ENCODE results near the gene MTERF4.

Gene MTERF4

DNA sequence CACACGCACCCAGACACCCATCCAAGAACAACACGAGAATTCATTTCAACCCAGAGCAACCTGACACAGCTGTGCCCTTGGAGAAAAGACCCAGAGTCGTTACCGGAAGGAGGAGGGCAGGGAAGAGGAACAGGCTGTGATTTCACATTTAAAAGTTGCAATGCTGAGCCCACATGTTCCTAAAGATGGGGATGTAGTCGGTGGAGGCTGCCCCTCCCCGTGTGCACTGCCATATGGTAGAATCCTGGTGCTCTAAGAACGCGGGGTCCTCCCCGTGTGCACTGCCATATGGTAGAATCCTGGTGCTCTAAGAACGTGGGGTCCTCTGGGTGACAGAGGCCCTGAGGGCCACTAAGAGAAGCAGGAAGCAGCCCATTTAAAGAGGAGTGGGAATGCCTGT, 10.9 kb downstream of the MTERF4 start:
- H3K27me3 ChIP-seq (replicated peaks): no peaks in the 10 kb centered on the region
- H3K4me3 ChIP-seq (ENCODE audit: low read depth, low read length): no peak overlapping the region
- in situ Hi-C loops (cut with HindIII; ENCODE audit: low pct_ligation_motif_present, low sequenced_read_pairs): loop anchor here (25.0 kb wide), 1 partner anchor 254 kb away; no protein-coding TSS in a partner anchor
- TF ChIP-seq, protein P1, sequence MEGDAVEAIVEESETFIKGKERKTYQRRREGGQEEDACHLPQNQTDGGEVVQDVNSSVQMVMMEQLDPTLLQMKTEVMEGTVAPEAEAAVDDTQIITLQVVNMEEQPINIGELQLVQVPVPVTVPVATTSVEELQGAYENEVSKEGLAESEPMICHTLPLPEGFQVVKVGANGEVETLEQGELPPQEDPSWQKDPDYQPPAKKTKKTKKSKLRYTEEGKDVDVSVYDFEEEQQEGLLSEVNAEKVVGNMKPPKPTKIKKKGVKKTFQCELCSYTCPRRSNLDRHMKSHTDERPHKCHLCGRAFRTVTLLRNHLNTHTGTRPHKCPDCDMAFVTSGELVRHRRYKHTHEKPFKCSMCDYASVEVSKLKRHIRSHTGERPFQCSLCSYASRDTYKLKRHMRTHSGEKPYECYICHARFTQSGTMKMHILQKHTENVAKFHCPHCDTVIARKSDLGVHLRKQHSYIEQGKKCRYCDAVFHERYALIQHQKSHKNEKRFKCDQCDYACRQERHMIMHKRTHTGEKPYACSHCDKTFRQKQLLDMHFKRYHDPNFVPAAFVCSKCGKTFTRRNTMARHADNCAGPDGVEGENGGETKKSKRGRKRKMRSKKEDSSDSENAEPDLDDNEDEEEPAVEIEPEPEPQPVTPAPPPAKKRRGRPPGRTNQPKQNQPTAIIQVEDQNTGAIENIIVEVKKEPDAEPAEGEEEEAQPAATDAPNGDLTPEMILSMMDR (IDR thresholded peaks at IDR 0.05; ENCODE audit: low read depth, low read length, missing control alignments): no peak
- peaks cover 46% of the 10 kb centered on the region for H3K36me3 ChIP-seq (replicated peaks)
- no peak for DNase-seq
- H3K27ac ChIP-seq: no peak overlapping the region

DNA sequence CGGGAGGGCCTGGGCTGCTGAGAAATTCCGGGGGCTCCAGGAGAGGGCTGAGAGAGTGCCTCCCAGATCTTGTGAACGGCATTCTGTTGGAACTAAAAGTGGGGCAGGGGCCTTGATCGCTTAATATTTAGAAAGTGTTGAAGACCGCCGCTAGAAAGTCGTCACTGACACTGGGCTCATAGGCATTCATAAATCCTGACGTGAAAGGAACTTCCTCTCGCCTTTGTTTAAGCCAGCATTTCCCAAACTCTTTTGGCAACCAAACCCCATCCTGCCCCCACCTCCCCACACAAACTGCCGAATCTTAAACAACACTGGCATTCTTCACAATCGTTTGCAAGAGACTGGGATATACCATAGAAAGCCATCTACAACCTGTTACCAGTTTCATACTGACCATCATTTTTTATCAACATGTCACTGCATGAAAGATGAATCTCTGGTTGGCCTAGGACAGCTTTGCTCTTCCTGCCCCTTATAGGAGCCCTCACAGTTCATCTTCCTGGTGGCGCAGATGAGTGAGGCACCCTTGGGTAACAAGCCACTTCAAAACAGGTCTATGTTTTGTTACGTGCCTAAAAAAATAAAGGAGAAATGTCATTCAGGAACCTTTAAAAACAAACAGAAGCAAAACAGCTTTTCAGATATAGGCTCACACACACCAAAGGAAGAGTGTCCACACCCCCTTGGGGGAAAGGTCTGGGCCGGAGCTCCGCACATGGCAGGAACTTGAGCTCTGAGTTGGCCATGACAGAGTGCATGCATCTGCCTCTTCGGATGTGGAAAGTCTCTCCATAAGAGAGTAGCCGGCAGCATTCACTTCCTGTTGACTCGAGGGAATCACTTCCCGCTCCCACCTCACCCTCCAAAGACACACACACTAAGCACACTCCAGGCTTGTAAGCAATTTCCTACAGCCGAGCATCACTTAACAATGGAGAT, 13.0 kb downstream of the MTERF4 start:
- H3K27ac ChIP-seq: no peak overlapping the region
- TF ChIP-seq, protein P1 (IDR thresholded peaks at IDR 0.05; ENCODE audit: low read depth, low read length, missing control alignments): no peak
- no peaks in the 10 kb centered on the region for H3K27me3 ChIP-seq (replicated peaks)
- H3K4me3 ChIP-seq (ENCODE audit: low read depth, low read length): no peak overlapping the region
- peaks cover 38% of the 10 kb centered on the region for H3K36me3 ChIP-seq (replicated peaks)
- in situ Hi-C loops (cut with HindIII; ENCODE audit: low pct_ligation_motif_present, low sequenced_read_pairs): loop anchor here (25.0 kb wide), 1 partner anchor 252 kb away; no protein-coding TSS in a partner anchor
- no peak for DNase-seq

GRCh38 chr2:241088376-241088775, 13.7 kb downstream of the MTERF4 start:
- Histone ChIP-seq H3K4me3 (ENCODE audit: low read depth, low read length) (no peak overlapping the region), H3K27me3 (replicated peaks) (no peaks in the 10 kb centered on the region), H3K27ac (no peak overlapping the region), H3K36me3 (replicated peaks) (peaks cover 38% of the 10 kb centered on the region)
- TF ChIP-seq, protein P1 (IDR thresholded peaks at IDR 0.05; ENCODE audit: low read depth, low read length, missing control alignments): no peak
- in situ Hi-C loops (cut with HindIII; ENCODE audit: low pct_ligation_motif_present, low sequenced_read_pairs): loop anchor here (25.0 kb wide), 1 partner anchor 251 kb away; no protein-coding TSS in a partner anchor
- no peak for DNase-seq

- Histone ChIP-seq H3K36me3 (replicated peaks) (peaks cover 34% of the 10 kb centered on the region), H3K27ac (no peak overlapping the region)
- no peak for DNase-seq
Observed at GRCh38 chr2:241087420-241088268, 14.4 kb downstream of the MTERF4 start.

GRCh38 chr2:241084856-241085444, 17.1 kb downstream of the MTERF4 start:
- TF ChIP-seq, protein P1 (IDR thresholded peaks at IDR 0.05; ENCODE audit: low read depth, low read length, missing control alignments): no peak
- in situ Hi-C loops (cut with HindIII; ENCODE audit: low pct_ligation_motif_present, low sequenced_read_pairs): loop anchor here (25.0 kb wide), 1 partner anchor 248 kb away; no protein-coding TSS in a partner anchor
- DNase-seq: no peak
- no peak overlapping the region for H3K27ac ChIP-seq
- H3K4me3 ChIP-seq (ENCODE audit: low read depth, low read length): no peak overlapping the region
- H3K36me3 ChIP-seq (replicated peaks): peaks cover 24% of the 10 kb centered on the region
- no peaks in the 10 kb centered on the region for H3K27me3 ChIP-seq (replicated peaks)

More at GRCh38 chr2:241087420-241088268, 14.4 kb downstream of the MTERF4 start:
- in situ Hi-C loops (cut with HindIII; ENCODE audit: low pct_ligation_motif_present, low sequenced_read_pairs): loop anchor here (25.0 kb wide), 1 partner anchor 250 kb away; no protein-coding TSS in a partner anchor
- TF ChIP-seq, protein P1 (IDR thresholded peaks at IDR 0.05; ENCODE audit: low read depth, low read length, missing control alignments): no peak
- Histone ChIP-seq H3K4me3 (ENCODE audit: low read depth, low read length) (no peak overlapping the region), H3K27me3 (replicated peaks) (no peaks in the 10 kb centered on the region)

All from brain microvascular endothelial cell (primary cell).